ENCODE measurements around the gene CD4.

DNA sequence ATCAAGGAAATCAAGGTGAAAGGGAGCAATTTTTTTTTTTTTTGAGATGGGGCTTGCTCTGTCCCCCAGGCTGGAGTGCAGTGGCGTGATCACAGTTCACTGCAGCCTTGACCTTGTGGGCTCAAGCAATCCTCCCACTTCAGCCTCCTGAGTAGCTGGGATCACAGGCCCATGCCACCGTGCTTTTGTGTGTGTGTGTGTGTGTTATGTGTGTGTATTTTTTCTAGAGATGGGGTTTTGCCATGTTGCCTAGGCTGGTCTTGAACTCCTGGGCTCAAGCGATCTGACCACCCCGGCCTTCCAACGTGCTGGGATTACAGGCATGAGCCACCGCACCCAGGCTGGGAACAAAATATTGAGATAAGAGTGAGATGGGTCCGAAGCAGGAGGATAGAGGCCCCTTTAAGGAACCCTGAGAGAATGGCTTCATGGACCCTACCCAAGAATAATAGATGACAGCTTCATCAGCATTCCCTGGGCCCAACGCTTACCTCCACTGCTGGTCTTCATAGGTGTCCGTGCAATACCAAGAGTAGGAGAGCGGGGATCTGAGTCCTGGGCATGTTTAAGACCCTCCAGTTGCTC is 60.7 kb downstream of the CD4 start:
- TF ChIP-seq POLR2A (IDR thresholded peaks at IDR 0.05; ENCODE audit: borderline replicate concordance, extremely low read depth, insufficient read depth, insufficient read length) = no peak
- TF ChIP-seq POLR2AphosphoS5 (IDR thresholded peaks at IDR 0.05; ENCODE audit: low read depth, low read length) = no peak
- TF ChIP-seq, protein P1, sequence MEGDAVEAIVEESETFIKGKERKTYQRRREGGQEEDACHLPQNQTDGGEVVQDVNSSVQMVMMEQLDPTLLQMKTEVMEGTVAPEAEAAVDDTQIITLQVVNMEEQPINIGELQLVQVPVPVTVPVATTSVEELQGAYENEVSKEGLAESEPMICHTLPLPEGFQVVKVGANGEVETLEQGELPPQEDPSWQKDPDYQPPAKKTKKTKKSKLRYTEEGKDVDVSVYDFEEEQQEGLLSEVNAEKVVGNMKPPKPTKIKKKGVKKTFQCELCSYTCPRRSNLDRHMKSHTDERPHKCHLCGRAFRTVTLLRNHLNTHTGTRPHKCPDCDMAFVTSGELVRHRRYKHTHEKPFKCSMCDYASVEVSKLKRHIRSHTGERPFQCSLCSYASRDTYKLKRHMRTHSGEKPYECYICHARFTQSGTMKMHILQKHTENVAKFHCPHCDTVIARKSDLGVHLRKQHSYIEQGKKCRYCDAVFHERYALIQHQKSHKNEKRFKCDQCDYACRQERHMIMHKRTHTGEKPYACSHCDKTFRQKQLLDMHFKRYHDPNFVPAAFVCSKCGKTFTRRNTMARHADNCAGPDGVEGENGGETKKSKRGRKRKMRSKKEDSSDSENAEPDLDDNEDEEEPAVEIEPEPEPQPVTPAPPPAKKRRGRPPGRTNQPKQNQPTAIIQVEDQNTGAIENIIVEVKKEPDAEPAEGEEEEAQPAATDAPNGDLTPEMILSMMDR (IDR thresholded peaks at IDR 0.05 in 2 of 3, conservative IDR thresholded peaks at IDR 0.05 in 1 of 3; ENCODE audit: borderline replicate concordance in 1 of 3, insufficient read depth in 1 of 3, low read depth in 2 of 3, low read length in 2 of 3) = no peak
